Measurements from ENCODE around the gene DNAJA2. TPM values are rescaled to one million over a fixed set of nuclear protein-coding genes. Genes with fewer than 3 reads are reported as not detected.

Gene DNAJA2
- polyA plus RNA-seq, 1 donor from 2014 or later = 99.5 TPM

DNA sequence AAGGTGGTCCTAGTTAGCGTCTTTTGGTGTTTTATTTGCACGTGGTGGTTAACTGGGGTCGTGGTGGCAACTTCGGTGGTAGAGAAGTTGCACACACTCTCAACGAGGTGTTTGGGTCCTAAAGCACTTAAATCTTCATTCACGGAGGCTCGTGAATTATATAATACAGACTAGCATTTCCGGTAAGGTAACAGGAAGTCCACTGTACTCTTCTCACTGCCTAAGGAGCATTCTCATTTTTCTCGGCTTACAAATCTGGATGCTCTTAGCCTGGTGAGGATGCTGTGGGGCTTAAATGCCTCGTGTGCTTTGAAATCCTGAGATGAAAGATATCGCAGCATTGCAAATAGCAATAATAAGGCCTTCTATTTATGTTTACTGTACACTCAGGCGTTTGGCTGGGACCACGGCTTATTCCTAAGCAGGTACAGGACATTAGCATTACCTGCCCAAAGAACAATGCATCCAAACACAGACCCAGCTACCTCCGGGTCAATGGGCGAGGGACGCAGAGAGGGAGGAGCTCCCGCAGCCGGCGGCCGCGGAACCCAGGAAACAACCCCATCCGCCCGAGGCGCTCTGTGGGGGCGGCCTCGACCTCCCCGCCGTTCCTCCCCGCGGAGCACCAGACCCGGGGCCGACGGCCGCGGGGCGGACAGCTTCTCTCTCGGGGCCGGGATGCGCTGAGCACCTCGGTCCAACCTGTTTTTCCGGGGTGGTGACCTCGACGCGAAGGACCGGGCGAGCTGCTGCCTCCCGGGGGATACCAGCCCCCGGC, 856 bp downstream of the DNAJA2 start:
- H2AFZ ChIP-seq (ENCODE audit: low read depth, low read length) = peak overlapping the region; percentile 89
- TF ChIP-seq POLR2AphosphoS5 (IDR thresholded peaks at IDR 0.05) (peak; percentile 33), EP300 (conservative IDR thresholded peaks at IDR 0.05; ENCODE audit: poor library complexity, severe bottlenecking) (no peak), SMC3 (conservative IDR thresholded peaks at IDR 0.05; ENCODE audit: poor library complexity) (peak; percentile 30), CTCF (IDR thresholded peaks at IDR 0.05; ENCODE audit: poor library complexity, severe bottlenecking) (no peak), TAF1 (IDR thresholded peaks at IDR 0.05; ENCODE audit: low read depth) (no peak), REST (IDR thresholded peaks at IDR 0.05; ENCODE audit: borderline replicate concordance) (peak; percentile 50), EZH2 (IDR thresholded peaks at IDR 0.05; ENCODE audit: borderline replicate concordance, insufficient read depth, low read length, poor library complexity, severe bottlenecking) (no peak), MXI1 (conservative IDR thresholded peaks at IDR 0.05; ENCODE audit: poor library complexity, severe bottlenecking) (peak; percentile 43), RAD21 (conservative IDR thresholded peaks at IDR 0.05) (peak; percentile 20)
- no peaks in the 10 kb centered on the region for H3K27me3 ChIP-seq (ENCODE audit: insufficient read depth, low read depth, low read length)
- H3K36me3 ChIP-seq (ENCODE audit: insufficient read depth, low read length) = peaks cover 4% of the 10 kb centered on the region
- H3K4me2 ChIP-seq (ENCODE audit: low read length) = peak overlapping the region; percentile 99
- H3K9me2 ChIP-seq (ENCODE audit: insufficient read depth, low read length) = no peaks in the 10 kb centered on the region
- H3F3A ChIP-seq (ENCODE audit: insufficient read depth, low read length, poor library complexity, severe bottlenecking) = no peaks in the 10 kb centered on the region
- peak overlapping the region; percentile 92 for H3K4me3 ChIP-seq (ENCODE audit: low read length)
- no peaks in the 10 kb centered on the region for H3K9me3 ChIP-seq (ENCODE audit: low read length)
- no peaks in the 10 kb centered on the region for H4K20me1 ChIP-seq (ENCODE audit: insufficient read depth)
- peaks cover 42% of the 10 kb centered on the region for H3K79me2 ChIP-seq (replicated peaks; ENCODE audit: insufficient read depth, low read length)
- peak overlapping the region; percentile 97 for H3K27ac ChIP-seq (ENCODE audit: low read length)
- H3K9ac ChIP-seq (ENCODE audit: low read length) = peak overlapping the region; percentile 93

GRCh38 chr16:46971271-46971670, 2.2 kb downstream of the DNAJA2 start:
- no peaks in the 10 kb centered on the region for H4K20me1 ChIP-seq (ENCODE audit: insufficient read depth)
- no peaks in the 10 kb centered on the region for H3F3A ChIP-seq (ENCODE audit: insufficient read depth, low read length, poor library complexity, severe bottlenecking)
- H3K36me3 ChIP-seq (ENCODE audit: insufficient read depth, low read length) = peaks cover 4% of the 10 kb centered on the region
- H3K27ac ChIP-seq (ENCODE audit: low read length) = no peak overlapping the region
- H3K9me3 ChIP-seq (ENCODE audit: low read length) = no peaks in the 10 kb centered on the region
- no peak overlapping the region for H3K9ac ChIP-seq (ENCODE audit: low read length)
- no peaks in the 10 kb centered on the region for H3K27me3 ChIP-seq (ENCODE audit: insufficient read depth, low read depth, low read length)
- H3K4me2 ChIP-seq (ENCODE audit: low read length) = peak overlapping the region; percentile 99
- H2AFZ ChIP-seq (ENCODE audit: low read depth, low read length) = no peak overlapping the region
- H3K4me3 ChIP-seq (ENCODE audit: low read length) = no peak overlapping the region
- H3K79me2 ChIP-seq (replicated peaks; ENCODE audit: insufficient read depth, low read length) = peaks cover 42% of the 10 kb centered on the region
- no peak for TF ChIP-seq CTCF (IDR thresholded peaks at IDR 0.05; ENCODE audit: poor library complexity, severe bottlenecking)
- TF ChIP-seq MXI1 (conservative IDR thresholded peaks at IDR 0.05; ENCODE audit: poor library complexity, severe bottlenecking) = no peak
- no peak for TF ChIP-seq REST (IDR thresholded peaks at IDR 0.05; ENCODE audit: borderline replicate concordance)
- no peak for TF ChIP-seq RAD21 (conservative IDR thresholded peaks at IDR 0.05)
- no peak for TF ChIP-seq EZH2 (IDR thresholded peaks at IDR 0.05; ENCODE audit: borderline replicate concordance, insufficient read depth, low read length, poor library complexity, severe bottlenecking)
- no peak for TF ChIP-seq TAF1 (IDR thresholded peaks at IDR 0.05; ENCODE audit: low read depth)
- no peak for TF ChIP-seq SMC3 (conservative IDR thresholded peaks at IDR 0.05; ENCODE audit: poor library complexity)
- no peak for TF ChIP-seq POLR2AphosphoS5 (IDR thresholded peaks at IDR 0.05)
- no peak for TF ChIP-seq EP300 (conservative IDR thresholded peaks at IDR 0.05; ENCODE audit: poor library complexity, severe bottlenecking)
- no peaks in the 10 kb centered on the region for H3K9me2 ChIP-seq (ENCODE audit: insufficient read depth, low read length)
